ENCODE results near the gene PWWP2B.

PWWP2B gene

DNA sequence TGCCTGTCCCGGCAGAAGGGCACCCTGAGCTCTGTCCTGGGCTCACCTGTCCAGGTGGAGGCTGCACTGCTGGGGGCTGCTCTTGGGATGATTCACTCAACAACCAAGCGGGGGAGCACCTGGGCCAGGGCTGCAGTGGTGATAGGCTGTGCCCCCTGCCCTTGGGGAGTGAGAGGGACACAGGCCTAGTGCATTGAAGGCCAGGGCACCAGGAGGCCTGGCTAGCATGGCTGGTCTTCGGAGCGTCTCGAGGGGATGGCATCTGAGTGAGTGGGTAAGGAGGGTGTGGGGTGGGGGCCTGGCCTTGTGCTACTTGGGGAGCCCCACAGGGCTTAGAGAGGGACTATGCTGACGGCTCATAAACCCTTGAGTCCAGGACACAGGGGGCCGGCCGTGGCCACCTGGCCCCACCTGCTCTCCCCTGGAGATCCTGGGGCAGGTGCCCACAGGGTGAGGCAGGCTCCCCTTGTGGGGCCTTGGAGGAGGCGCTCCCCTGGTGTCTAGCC, 3.1 kb downstream of the PWWP2B start:
- Histone ChIP-seq H3K9ac (ENCODE audit: low read depth, low read length) (no peak overlapping the region), H3K4me3 (ENCODE audit: low read length) (no peak overlapping the region), H3K4me1 (ENCODE audit: control insufficient read depth, insufficient read depth, low read length) (peaks cover 22% of the 10 kb centered on the region), H3K4me2 (ENCODE audit: low read length) (no peak overlapping the region), H3K9me3 (replicated peaks; ENCODE audit: low read length) (no peaks in the 10 kb centered on the region), H3K27me3 (ENCODE audit: control insufficient read depth, insufficient read depth, low read length) (no peaks in the 10 kb centered on the region), H3K36me3 (ENCODE audit: insufficient read depth, low read length) (no peaks in the 10 kb centered on the region)

GRCh38 chr10:132400547-132401151, 3.6 kb downstream of the PWWP2B start:
- Histone ChIP-seq H3K4me1 (ENCODE audit: control insufficient read depth, insufficient read depth, low read length) (peaks cover 17% of the 10 kb centered on the region), H3K9ac (ENCODE audit: low read depth, low read length) (no peak overlapping the region), H3K4me3 (ENCODE audit: low read length) (no peak overlapping the region), H3K9me3 (replicated peaks; ENCODE audit: low read length) (no peaks in the 10 kb centered on the region), H3K4me2 (ENCODE audit: low read length) (no peak overlapping the region), H3K27me3 (ENCODE audit: control insufficient read depth, insufficient read depth, low read length) (no peaks in the 10 kb centered on the region), H3K36me3 (ENCODE audit: insufficient read depth, low read length) (peaks cover under 1% of the 10 kb centered on the region)

- H3K4me1 ChIP-seq (ENCODE audit: control insufficient read depth, insufficient read depth, low read length), result peaks cover 13% of the 10 kb centered on the region
- H3K4me3 ChIP-seq (ENCODE audit: low read length), result no peak overlapping the region
- peaks cover 3% of the 10 kb centered on the region for H3K36me3 ChIP-seq (ENCODE audit: insufficient read depth, low read length)
- no peaks in the 10 kb centered on the region for H3K9me3 ChIP-seq (replicated peaks; ENCODE audit: low read length)
- no peak overlapping the region for H3K4me2 ChIP-seq (ENCODE audit: low read length)
- H3K9ac ChIP-seq (ENCODE audit: low read depth, low read length), result no peak overlapping the region
- no peaks in the 10 kb centered on the region for H3K27me3 ChIP-seq (ENCODE audit: control insufficient read depth, insufficient read depth, low read length)
Observed at GRCh38 chr10:132401401-132402118, 4.6 kb downstream of the PWWP2B start.

GRCh38 chr10:132402781-132403241, 5.8 kb downstream of the PWWP2B start:
- H3K9ac ChIP-seq (ENCODE audit: low read depth, low read length), result no peak overlapping the region
- peaks cover 14% of the 10 kb centered on the region for H3K4me1 ChIP-seq (ENCODE audit: control insufficient read depth, insufficient read depth, low read length)
- no peaks in the 10 kb centered on the region for H3K27me3 ChIP-seq (ENCODE audit: control insufficient read depth, insufficient read depth, low read length)
- H3K36me3 ChIP-seq (ENCODE audit: insufficient read depth, low read length), result peaks cover 3% of the 10 kb centered on the region
- H3K4me2 ChIP-seq (ENCODE audit: low read length), result no peak overlapping the region
- H3K4me3 ChIP-seq (ENCODE audit: low read length), result no peak overlapping the region
- H3K9me3 ChIP-seq (replicated peaks; ENCODE audit: low read length), result no peaks in the 10 kb centered on the region

GRCh38 chr10:132403511-132404168, 6.6 kb downstream of the PWWP2B start:
- H3K4me1 ChIP-seq (ENCODE audit: control insufficient read depth, insufficient read depth, low read length), result peaks cover 10% of the 10 kb centered on the region
- H3K27me3 ChIP-seq (ENCODE audit: control insufficient read depth, insufficient read depth, low read length), result no peaks in the 10 kb centered on the region
- H3K4me2 ChIP-seq (ENCODE audit: low read length), result no peak overlapping the region
- H3K36me3 ChIP-seq (ENCODE audit: insufficient read depth, low read length), result peaks cover 3% of the 10 kb centered on the region
- no peak overlapping the region for H3K9ac ChIP-seq (ENCODE audit: low read depth, low read length)
- H3K4me3 ChIP-seq (ENCODE audit: low read length), result no peak overlapping the region
- no peaks in the 10 kb centered on the region for H3K9me3 ChIP-seq (replicated peaks; ENCODE audit: low read length)

GRCh38 chr10:132404169-132404880, 7.3 kb downstream of the PWWP2B start:
- Histone ChIP-seq H3K4me1 (ENCODE audit: control insufficient read depth, insufficient read depth, low read length) (peaks cover 9% of the 10 kb centered on the region), H3K9ac (ENCODE audit: low read depth, low read length) (no peak overlapping the region), H3K9me3 (replicated peaks; ENCODE audit: low read length) (no peaks in the 10 kb centered on the region), H3K4me2 (ENCODE audit: low read length) (no peak overlapping the region), H3K27me3 (ENCODE audit: control insufficient read depth, insufficient read depth, low read length) (no peaks in the 10 kb centered on the region), H3K36me3 (ENCODE audit: insufficient read depth, low read length) (peaks cover 3% of the 10 kb centered on the region), H3K4me3 (ENCODE audit: low read length) (no peak overlapping the region)

DNA sequence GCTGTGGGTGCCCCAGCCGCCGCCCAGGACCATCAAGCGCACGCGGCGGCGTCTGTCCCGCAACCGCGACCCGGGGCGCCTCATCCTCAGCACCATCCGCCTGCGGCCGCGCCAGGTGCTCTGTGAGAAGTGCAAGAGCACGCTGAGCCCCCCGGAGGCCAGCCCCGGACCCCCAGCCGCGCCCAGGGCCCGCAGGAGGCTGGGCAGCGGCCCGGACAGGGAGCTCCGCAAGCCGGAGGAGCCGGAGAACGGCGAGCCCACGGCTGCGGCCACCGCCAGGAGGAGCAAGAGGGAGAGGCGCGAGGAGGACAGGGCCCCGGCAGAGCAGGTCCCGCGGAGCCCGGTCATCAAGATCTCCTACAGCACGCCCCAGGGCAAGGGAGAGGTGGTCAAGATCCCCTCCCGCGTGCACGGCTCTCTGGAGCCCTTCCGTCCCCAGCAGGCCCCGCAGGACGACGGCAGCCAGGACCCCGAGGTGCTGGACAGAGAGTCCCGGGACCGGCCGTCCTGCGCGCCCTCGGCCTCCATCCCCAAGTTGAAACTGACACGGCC, 8.0 kb downstream of the PWWP2B start:
- Histone ChIP-seq H3K36me3 (ENCODE audit: insufficient read depth, low read length) (peaks cover 3% of the 10 kb centered on the region), H3K4me1 (ENCODE audit: control insufficient read depth, insufficient read depth, low read length) (peaks cover 9% of the 10 kb centered on the region), H3K9ac (ENCODE audit: low read depth, low read length) (no peak overlapping the region)

GRCh38 chr10:132405463-132405991, 8.5 kb downstream of the PWWP2B start:
- Histone ChIP-seq H3K9ac (ENCODE audit: low read depth, low read length) (no peak overlapping the region), H3K36me3 (ENCODE audit: insufficient read depth, low read length) (peaks cover 3% of the 10 kb centered on the region), H3K4me1 (ENCODE audit: control insufficient read depth, insufficient read depth, low read length) (peaks cover 9% of the 10 kb centered on the region), H3K4me3 (ENCODE audit: low read length) (no peak overlapping the region), H3K9me3 (replicated peaks; ENCODE audit: low read length) (no peaks in the 10 kb centered on the region), H3K27me3 (ENCODE audit: control insufficient read depth, insufficient read depth, low read length) (no peaks in the 10 kb centered on the region), H3K4me2 (ENCODE audit: low read length) (no peak overlapping the region)

More for the DNA sequence above, 8.0 kb downstream of the PWWP2B start:
- Histone ChIP-seq H3K27me3 (ENCODE audit: control insufficient read depth, insufficient read depth, low read length) (no peaks in the 10 kb centered on the region), H3K4me2 (ENCODE audit: low read length) (no peak overlapping the region), H3K4me3 (ENCODE audit: low read length) (no peak overlapping the region), H3K9me3 (replicated peaks; ENCODE audit: low read length) (no peaks in the 10 kb centered on the region)

- H3K4me1 ChIP-seq (ENCODE audit: control insufficient read depth, insufficient read depth, low read length), result peaks cover 9% of the 10 kb centered on the region
Observed at GRCh38 chr10:132406181-132406580, 9.2 kb downstream of the PWWP2B start.

GRCh38 chr10:132406750-132407149, 9.8 kb downstream of the PWWP2B start:
- H3K4me1 ChIP-seq (ENCODE audit: control insufficient read depth, insufficient read depth, low read length), result peaks cover 9% of the 10 kb centered on the region
- H3K9ac ChIP-seq (ENCODE audit: low read depth, low read length), result no peak overlapping the region

More at GRCh38 chr10:132406181-132406580, 9.2 kb downstream of the PWWP2B start:
- Histone ChIP-seq H3K9me3 (replicated peaks; ENCODE audit: low read length) (no peaks in the 10 kb centered on the region), H3K27me3 (ENCODE audit: control insufficient read depth, insufficient read depth, low read length) (no peaks in the 10 kb centered on the region), H3K9ac (ENCODE audit: low read depth, low read length) (no peak overlapping the region), H3K4me2 (ENCODE audit: low read length) (no peak overlapping the region), H3K36me3 (ENCODE audit: insufficient read depth, low read length) (peaks cover 3% of the 10 kb centered on the region), H3K4me3 (ENCODE audit: low read length) (no peak overlapping the region)

More at GRCh38 chr10:132406750-132407149, 9.8 kb downstream of the PWWP2B start:
- Histone ChIP-seq H3K27me3 (ENCODE audit: control insufficient read depth, insufficient read depth, low read length) (no peaks in the 10 kb centered on the region), H3K36me3 (ENCODE audit: insufficient read depth, low read length) (peaks cover 3% of the 10 kb centered on the region), H3K9me3 (replicated peaks; ENCODE audit: low read length) (no peaks in the 10 kb centered on the region), H3K4me2 (ENCODE audit: low read length) (no peak overlapping the region), H3K4me3 (ENCODE audit: low read length) (no peak overlapping the region)
